OCI-LY3 (cell line): Measurements from ENCODE around the gene MAGI2.

Source experiments
- EZH2phosphoT487 ChIP-seq: fragments of 200-600 bp; shearing (Covaris generic); IDR thresholded peaks from 2 replicates; pipeline ENCODE4 v1.6.1; 2018; ENCODE audit warnings: antibody characterized with exemption, mixed run types, low read depth
- TF ChIP-seq, protein P1 (sequence below): fragments of 200-600, 300-600 bp; sonication (generic); IDR thresholded peaks from 2 replicates; pipeline ENCODE4 v1.5.1; 2014; ENCODE audit warnings: antibody characterized with exemption, low read length, low read depth

DNA sequence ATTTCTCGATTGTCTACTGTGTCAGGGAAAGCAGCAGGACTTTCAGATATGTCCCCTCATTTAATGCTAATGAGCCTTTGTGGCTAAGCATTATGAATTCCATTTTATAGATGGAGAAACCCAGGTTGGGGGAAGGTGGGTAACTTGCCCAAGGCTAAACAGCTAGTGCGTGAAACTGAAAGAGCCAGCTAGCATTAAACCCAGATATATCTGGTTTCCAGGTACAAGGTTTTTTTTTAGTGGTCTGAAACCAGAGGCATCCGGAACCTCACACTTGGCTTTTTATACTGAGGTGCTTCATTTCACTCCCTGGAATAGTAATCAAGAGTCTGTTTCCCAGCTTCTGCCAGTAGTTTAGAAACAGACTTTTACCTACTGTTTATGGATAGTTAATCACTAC, 960.1 kb downstream of the MAGI2 start:
- TF ChIP-seq, protein P1, sequence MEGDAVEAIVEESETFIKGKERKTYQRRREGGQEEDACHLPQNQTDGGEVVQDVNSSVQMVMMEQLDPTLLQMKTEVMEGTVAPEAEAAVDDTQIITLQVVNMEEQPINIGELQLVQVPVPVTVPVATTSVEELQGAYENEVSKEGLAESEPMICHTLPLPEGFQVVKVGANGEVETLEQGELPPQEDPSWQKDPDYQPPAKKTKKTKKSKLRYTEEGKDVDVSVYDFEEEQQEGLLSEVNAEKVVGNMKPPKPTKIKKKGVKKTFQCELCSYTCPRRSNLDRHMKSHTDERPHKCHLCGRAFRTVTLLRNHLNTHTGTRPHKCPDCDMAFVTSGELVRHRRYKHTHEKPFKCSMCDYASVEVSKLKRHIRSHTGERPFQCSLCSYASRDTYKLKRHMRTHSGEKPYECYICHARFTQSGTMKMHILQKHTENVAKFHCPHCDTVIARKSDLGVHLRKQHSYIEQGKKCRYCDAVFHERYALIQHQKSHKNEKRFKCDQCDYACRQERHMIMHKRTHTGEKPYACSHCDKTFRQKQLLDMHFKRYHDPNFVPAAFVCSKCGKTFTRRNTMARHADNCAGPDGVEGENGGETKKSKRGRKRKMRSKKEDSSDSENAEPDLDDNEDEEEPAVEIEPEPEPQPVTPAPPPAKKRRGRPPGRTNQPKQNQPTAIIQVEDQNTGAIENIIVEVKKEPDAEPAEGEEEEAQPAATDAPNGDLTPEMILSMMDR = no peak
- no peak for TF ChIP-seq EZH2phosphoT487
